Ovary (tissue), 3 donors: Measurements from ENCODE around the gene SULT2B1.

Experiments used
- EP300 ChIP-seq: sonication (generic); formaldehyde crosslinking; IDR thresholded peaks from one replicate; pipeline ENCODE4 v1.6.1; 2017; ENCODE audit warnings: antibody characterized with exemption
- POLR2A ChIP-seq: fragments of 450-650 bp; IDR thresholded peaks from one replicate; pipeline ENCODE4 v1.6.1; 2017; ENCODE audit warnings: antibody characterized with exemption, mild to moderate bottlenecking, moderate library complexity
- TF ChIP-seq, protein P1 (sequence below), 3 donors: fragments of 450-650 bp in 2 of 3; fragments of 200-600 bp in 1 of 3; IDR thresholded peaks; one replicate each; pipeline versions ENCODE4 v1.5.1 to v1.8.0; 2016 to 2022; ENCODE audit warnings: antibody characterized with exemption in 3 of 3, mild to moderate bottlenecking in 1 of 3
- donor health status: DM: no; HTN: no; CAD: no.

DNA sequence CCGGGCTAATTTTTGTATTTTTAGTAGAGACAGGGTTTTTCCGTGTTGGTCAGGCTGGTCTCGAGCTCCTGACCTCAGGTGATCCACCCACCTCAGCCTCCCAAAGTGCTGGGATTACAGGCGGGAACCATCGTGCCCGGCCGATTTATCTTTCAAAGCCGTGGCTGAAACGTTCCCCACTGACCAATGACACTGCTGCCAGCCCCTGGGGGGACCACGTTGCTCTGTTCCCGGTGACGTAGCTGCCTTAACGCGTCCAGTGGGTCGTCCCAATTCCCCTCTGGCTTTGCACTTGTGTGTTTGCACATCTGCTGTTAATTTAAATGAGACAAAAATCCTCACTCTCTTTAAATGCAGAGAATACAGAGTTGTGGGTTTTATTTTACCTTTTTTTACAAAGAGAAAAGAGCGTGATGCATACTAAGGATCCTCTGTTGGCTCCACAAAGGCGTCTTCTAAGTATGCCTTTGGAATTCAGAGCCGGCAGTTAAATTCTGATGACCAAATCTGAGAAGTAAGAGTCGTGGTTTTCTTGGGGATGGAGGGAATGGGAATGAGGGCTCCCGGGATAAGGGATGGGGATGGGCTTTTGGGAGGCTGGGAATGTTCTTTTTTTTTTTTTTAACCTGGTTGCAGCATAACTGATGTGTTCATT is 21.8 kb upstream of the SULT2B1 start:
- TF ChIP-seq EP300 (no peak), POLR2A (no peak)
- TF ChIP-seq, protein P1, sequence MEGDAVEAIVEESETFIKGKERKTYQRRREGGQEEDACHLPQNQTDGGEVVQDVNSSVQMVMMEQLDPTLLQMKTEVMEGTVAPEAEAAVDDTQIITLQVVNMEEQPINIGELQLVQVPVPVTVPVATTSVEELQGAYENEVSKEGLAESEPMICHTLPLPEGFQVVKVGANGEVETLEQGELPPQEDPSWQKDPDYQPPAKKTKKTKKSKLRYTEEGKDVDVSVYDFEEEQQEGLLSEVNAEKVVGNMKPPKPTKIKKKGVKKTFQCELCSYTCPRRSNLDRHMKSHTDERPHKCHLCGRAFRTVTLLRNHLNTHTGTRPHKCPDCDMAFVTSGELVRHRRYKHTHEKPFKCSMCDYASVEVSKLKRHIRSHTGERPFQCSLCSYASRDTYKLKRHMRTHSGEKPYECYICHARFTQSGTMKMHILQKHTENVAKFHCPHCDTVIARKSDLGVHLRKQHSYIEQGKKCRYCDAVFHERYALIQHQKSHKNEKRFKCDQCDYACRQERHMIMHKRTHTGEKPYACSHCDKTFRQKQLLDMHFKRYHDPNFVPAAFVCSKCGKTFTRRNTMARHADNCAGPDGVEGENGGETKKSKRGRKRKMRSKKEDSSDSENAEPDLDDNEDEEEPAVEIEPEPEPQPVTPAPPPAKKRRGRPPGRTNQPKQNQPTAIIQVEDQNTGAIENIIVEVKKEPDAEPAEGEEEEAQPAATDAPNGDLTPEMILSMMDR (IDR thresholded peaks at IDR 0.05), result no peak
